A549 (cell line): Measurements from ENCODE around the gene ALDH6A1. TPM values are rescaled to one million over a fixed set of nuclear protein-coding genes. Genes with fewer than 3 reads are reported as not detected.

Experiments used
- ATAC-seq, 2 experiments: fragments of 200-7000 bp in 1 of 2; fragments of >200 bp in 1 of 2; cut with Nextera tagmentation in 1 of 2; cut with Tn5 transposase in 1 of 2; 3 replicates each; pipeline versions ENCODE4 v1.8.0 to v1.9.1; 2018 to 2020; ENCODE audit warnings: mild to moderate bottlenecking in 1 of 2, moderate library complexity in 1 of 2
- CTCF ChIA-PET: fragments of 300-600 bp; sonication (Branson Sonifier 250); formaldehyde crosslinking; extraction: SDS; loops from one replicate; lab custom pipeline; 2021; ENCODE audit warnings: antibody characterized with exemption, inconsistent platforms; lab: Yijun Ruan, JAX
- POLR2A ChIA-PET: fragments of 350-600 bp; formaldehyde crosslinking; extraction: SDS; loops from one replicate; lab custom pipeline; 2021; ENCODE audit warnings: antibody characterized with exemption, inconsistent platforms; lab: Yijun Ruan, JAX
- DNase-seq, 2 experiments: peaks; one replicate each; pipeline versions ENCODE4 v3.0.0 to v3.0.0-alpha.2; 2011 to 2016; ENCODE audit warnings: low read depth in 1 of 2, low spot score in 1 of 2
- FAIRE-seq: peaks from 2 replicates; lab custom pipeline; 2011; peaks lifted over from hg19 to GRCh38; lab: Jason Lieb, UNC
- H3K27ac ChIP-seq, 2 experiments: fragments of >200 bp; sonication (Bioruptor Twin); formaldehyde crosslinking; 3 replicates each; pipeline ENCODE4 v1.5.1; 2016 to 2017
- H3K4me1 ChIP-seq: fragments of >200 bp; sonication (Bioruptor Twin); formaldehyde crosslinking; 3 replicates; pipeline ENCODE4 v1.6.1; 2016
- H3K4me2 ChIP-seq: fragments of >200 bp; sonication (Bioruptor Twin); formaldehyde crosslinking; 3 replicates; pipeline ENCODE4 v1.6.1; 2016
- H3K4me3 ChIP-seq: fragments of >200 bp; sonication (Bioruptor Twin); formaldehyde crosslinking; 3 replicates; pipeline ENCODE4 v1.5.1; 2016
- H3K9me3 ChIP-seq: fragments of >200 bp; sonication (Bioruptor Twin); formaldehyde crosslinking; 3 replicates; pipeline ENCODE4 v1.6.1; 2016
- CBX8 ChIP-seq: fragments of 200-600 bp; sonication (generic); IDR thresholded peaks from 2 replicates; pipeline ENCODE4 v1.6.1; 2016
- CHD4 ChIP-seq: fragments of 200-600 bp; sonication (generic); IDR thresholded peaks from 2 replicates; pipeline ENCODE4 v1.6.1; 2016; ENCODE audit warnings: antibody characterized with exemption, mild to moderate bottlenecking, borderline replicate concordance
- EHMT2 ChIP-seq: fragments of 200-600 bp; sonication (generic); IDR thresholded peaks from 2 replicates; pipeline ENCODE4 v1.6.1; 2016; ENCODE audit warnings: antibody characterized with exemption, low read depth, mild to moderate bottlenecking, moderate library complexity
- ELK1 ChIP-seq: fragments of 150-350 bp; IDR thresholded peaks from 2 replicates; pipeline ENCODE4 v1.6.1; 2014; ENCODE audit warnings: low read depth, mild to moderate bottlenecking, low read length
- ESRRA ChIP-seq: fragments of 150-350 bp; IDR thresholded peaks from 2 replicates; pipeline ENCODE4 v1.6.1; 2014; ENCODE audit warnings: mild to moderate bottlenecking, low read length, borderline replicate concordance
- FOSL2 ChIP-seq, 2 experiments: fragments of 450-650 bp in 1 of 2; fragments of >200 bp in 1 of 2; sonication (Bioruptor Twin) in 1 of 2; formaldehyde crosslinking; IDR thresholded peaks; 2 replicates each; pipeline versions ENCODE4 v1.5.0 to v1.6.1; 2016 to 2020; ENCODE audit warnings: mild to moderate bottlenecking in 1 of 2, moderate library complexity in 1 of 2
- HEYL ChIP-seq: fragments of 250-450 bp; sonication (Bioruptor Pico); IDR thresholded peaks from 2 replicates; pipeline ENCODE4 v1.8.0; 2021; ENCODE audit warnings: mild to moderate bottlenecking, moderate library complexity
- HOXA7 ChIP-seq: fragments of 250-450 bp; sonication (Bioruptor Pico); IDR thresholded peaks from 2 replicates; pipeline ENCODE4 v1.5.0; 2020; ENCODE audit warnings: mild to moderate bottlenecking, moderate library complexity
- MAZ ChIP-seq: fragments of 150-350 bp; IDR thresholded peaks from 2 replicates; pipeline ENCODE4 v1.6.1; 2014; ENCODE audit warnings: antibody characterized with exemption, low read depth, low read length, borderline replicate concordance
- PHF8 ChIP-seq: fragments of 200-600 bp; sonication (generic); IDR thresholded peaks from 2 replicates; pipeline ENCODE4 v1.6.1; 2016; ENCODE audit warnings: low read depth, mild to moderate bottlenecking, antibody characterized with exemption, moderate library complexity, borderline replicate concordance
- POLR2A ChIP-seq: IDR thresholded peaks from 2 replicates; pipeline ENCODE4 v1.6.1; 2012; ENCODE audit warnings: mild to moderate bottlenecking, low read length
- POLR2AphosphoS2 ChIP-seq: conservative IDR thresholded peaks from 2 replicates; pipeline ENCODE4 v1.6.1; 2012; ENCODE audit warnings: low read length, improper control_type of control experiment, inconsistent platforms
- RAD21 ChIP-seq, 2 experiments: fragments of >200 bp in 1 of 2; sonication (Bioruptor Twin) in 1 of 2; formaldehyde crosslinking in 1 of 2; IDR thresholded peaks in 1 of 2; conservative IDR thresholded peaks in 1 of 2; 2 replicates in 1 of 2; 3 replicates in 1 of 2; pipeline ENCODE4 v1.6.1; 2012 to 2018; ENCODE audit warnings: inconsistent platforms in 1 of 2
- REST ChIP-seq: fragments of 200-600 bp; sonication (generic); IDR thresholded peaks from 2 replicates; pipeline ENCODE4 v1.6.1; 2016; ENCODE audit warnings: antibody characterized with exemption, mild to moderate bottlenecking, moderate library complexity
- TFCP2L1 ChIP-seq: fragments of 250-450 bp; sonication (Bioruptor Pico); IDR thresholded peaks from 2 replicates; pipeline ENCODE4 v1.5.0; 2021; ENCODE audit warnings: mild to moderate bottlenecking
- TP53 ChIP-seq: fragments of 250-450 bp; sonication (Bioruptor Pico); IDR thresholded peaks from 2 replicates; pipeline ENCODE4 v1.5.0; 2021; ENCODE audit warnings: mild to moderate bottlenecking, moderate library complexity
- ZC3H11A ChIP-seq: fragments of 450-650 bp; IDR thresholded peaks from 2 replicates; pipeline ENCODE4 v1.6.1; 2014; ENCODE audit warnings: antibody characterized with exemption, mild to moderate bottlenecking
- ZFP36 ChIP-seq: fragments of 450-650 bp; IDR thresholded peaks from 2 replicates; pipeline ENCODE4 v1.6.1; 2014; ENCODE audit warnings: borderline replicate concordance; ENCODE audit not compliant: partially characterized antibody
- WGBS: methylation state at CpG from one replicate; pipeline ENCODE4 v1.1.6; 2017; ENCODE audit errors: missing lambda C conversion rate; 5-methylcytosine and 5-hydroxymethylcytosine counted together
- polyA plus RNA-seq, 4 experiments: library from polyadenylated mRNA; depleted of rRNA in 3 of 4; stranded (reverse); fragments of >200 nt; fragmentation: RNase III in 1 of 4; extraction: RNeasy Plus Mini Kit Qiagen cat#74134 plus additional on column Dnase treatment in 1 of 4; gene quantifications; 2 replicates in 3 of 4; 3 replicates in 1 of 4; pipeline ENCODE4 v1.2.3, GENCODE V29; 2011 to 2017

Gene ALDH6A1
- polyA plus RNA-seq, 2 of the 4 experiments (the other 2 are of a cell fraction), result 2.4 to 8.1 TPM

GRCh38 chr14:74085047-74085637 is 889 bp upstream of the ALDH6A1 start (continued):
- TF ChIP-seq ZFP36 (no peak), POLR2AphosphoS2 (no peak), CBX8 (no peak), ZC3H11A (0 out of 2 replicates have a peak, but pooled peaks have one; percentile 7), CHD4 (no peak), PHF8 (peak; percentile 46; the same call in 1 of the 2 replicates), FOSL2 (IDR thresholded peaks at IDR 0.05) (no peak), FOSL2 (CRISPR knock-in tag; IDR thresholded peaks at IDR 0.05) (no peak)

GRCh38 chr14:74083784-74084276 is 423 bp downstream of the ALDH6A1 start:
- ATAC-seq (peak; percentile 60 to 69), FAIRE-seq (no peak), DNase-seq (no peak)
- ChIA-PET POLR2A (interaction anchor here (0.7 kb wide), 1 partner anchor 17 kb away, joined by 3 read pairs; no protein-coding TSS in a partner anchor), CTCF (interaction anchor here (0.9 to 2.0 kb wide), 4 partner anchors 10 to 28 kb away, joined by 3 to 7 read pairs (median 4); no protein-coding TSS in a partner anchor)
- Histone ChIP-seq H3K4me1 (peaks cover 24% of the 10 kb centered on the region; the same call in 2 of the 3 replicates), H3K27ac (peak overlapping the region; percentile 65 to 74), H3K4me3 (peak overlapping the region; percentile 79), H3K4me2 (peak overlapping the region; percentile 99), H3K9me3 (no peaks in the 10 kb centered on the region)
- WGBS, result 9% methylated on average over 15 of the region's 15 CpGs
- TF ChIP-seq ZC3H11A (no peak), TFCP2L1 (CRISPR knock-in tag) (no peak)
- TF ChIP-seq, all 56 proteins: peak for 0

GRCh38 chr14:74083161-74083560 is 1.1 kb downstream of the ALDH6A1 start:
- H3K27ac ChIP-seq, result no peak overlapping the region
- H3K4me3 ChIP-seq, result peak overlapping the region; percentile 79; the same call in 1 of the 3 replicates
- no peak for ATAC-seq
- no peak for TF ChIP-seq TP53 (CRISPR knock-in tag)
- no peak for TF ChIP-seq ELK1
- TF ChIP-seq MAZ, result no peak
- no peak for TF ChIP-seq ZC3H11A
- TF ChIP-seq PHF8, result no peak
- no peak for TF ChIP-seq TFCP2L1 (CRISPR knock-in tag)
- TF ChIP-seq EHMT2, result no peak
- no peak for TF ChIP-seq RAD21 (conservative IDR thresholded peaks at IDR 0.05 in 1 of 2, IDR thresholded peaks at IDR 0.05 in 1 of 2)
- TF ChIP-seq ESRRA, result no peak
- TF ChIP-seq POLR2A, result no peak
- no peak for TF ChIP-seq HOXA7 (CRISPR knock-in tag)
- no peak for TF ChIP-seq HEYL (CRISPR knock-in tag)
- TF ChIP-seq REST, result no peak
- TF ChIP-seq, all 56 proteins: peak for 0
- WGBS, result 94% methylated on average over 3 of the region's 3 CpGs
- POLR2A ChIA-PET, result no interaction called here
- H3K9me3 ChIP-seq, result no peaks in the 10 kb centered on the region
- H3K4me1 ChIP-seq, result peaks cover 24% of the 10 kb centered on the region; the same call in 2 of the 3 replicates
- peak overlapping the region; percentile 99 for H3K4me2 ChIP-seq
- CTCF ChIA-PET, result interaction anchor here (0.6 to 2.0 kb wide), 3 partner anchors 9 to 422 kb away, joined by 4 to 7 read pairs (median 5); no protein-coding TSS in a partner anchor
- FAIRE-seq (no peak), DNase-seq (no peak)
